ENCODE data around the gene AKAP6. TPM values are rescaled to one million over a fixed set of nuclear protein-coding genes. Genes with fewer than 3 reads are reported as not detected.
"Not testable (repeated sequence)": the region's sequence is repeated elsewhere in the genome, so short reads cannot be mapped to it uniquely, and the experiment has no call there.

Gene AKAP6
- total and polyA plus RNA-seq, 4 donors: 0.42 to 3.2 (median 1.7) TPM

DNA sequence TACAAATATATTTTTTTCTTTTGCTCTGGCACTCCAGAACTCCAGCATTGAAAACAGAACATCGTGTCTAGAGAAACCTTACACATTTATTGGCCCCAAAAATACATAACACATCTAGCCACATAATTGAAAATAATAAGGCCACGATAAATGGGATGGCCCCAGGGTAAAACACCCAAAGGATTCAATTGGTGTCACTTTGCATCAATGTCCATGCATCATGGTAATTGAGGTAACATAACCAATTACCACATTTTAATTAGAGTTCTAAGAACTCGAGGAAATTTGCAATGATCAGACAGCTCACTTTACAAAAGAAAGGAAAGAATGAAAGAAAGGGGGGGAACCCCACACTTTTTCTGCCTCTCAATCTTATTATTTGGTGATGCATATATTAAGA is 457.8 kb downstream of the AKAP6 start:
- no peaks in the 10 kb centered on the region for H3K27me3 ChIP-seq (ENCODE audit: control insufficient read depth in 4 of 4, insufficient read depth in 4 of 4, low read length in 3 of 4)
- H3K4me1 ChIP-seq (ENCODE audit: control insufficient read depth in 4 of 4, insufficient read depth in 4 of 4, low read length in 3 of 4): no peaks in the 10 kb centered on the region
- no peak for DNase-seq (ENCODE audit: low spot score)
- H3K27ac ChIP-seq (ENCODE audit: low read depth in 1 of 2, low read length in 2 of 2): no peak overlapping the region
- TF ChIP-seq FOXA2 (IDR thresholded peaks at IDR 0.05) (no peak), SP1 (IDR thresholded peaks at IDR 0.05) (no peak), TAF1 (conservative IDR thresholded peaks at IDR 0.05) (no peak), RXRA (IDR thresholded peaks at IDR 0.05) (no peak), NR2F2 (IDR thresholded peaks at IDR 0.05) (no peak), RAD21 (IDR thresholded peaks at IDR 0.05) (no peak), YY1 (IDR thresholded peaks at IDR 0.05) (no peak), GABPA (IDR thresholded peaks at IDR 0.05 in 1 of 2, conservative IDR thresholded peaks at IDR 0.05 in 1 of 2) (no peak), EGR1 (IDR thresholded peaks at IDR 0.05; ENCODE audit: low read depth in 2 of 2) (no peak), HNF4A (conservative IDR thresholded peaks at IDR 0.05) (no peak)
- TF ChIP-seq, protein P1, sequence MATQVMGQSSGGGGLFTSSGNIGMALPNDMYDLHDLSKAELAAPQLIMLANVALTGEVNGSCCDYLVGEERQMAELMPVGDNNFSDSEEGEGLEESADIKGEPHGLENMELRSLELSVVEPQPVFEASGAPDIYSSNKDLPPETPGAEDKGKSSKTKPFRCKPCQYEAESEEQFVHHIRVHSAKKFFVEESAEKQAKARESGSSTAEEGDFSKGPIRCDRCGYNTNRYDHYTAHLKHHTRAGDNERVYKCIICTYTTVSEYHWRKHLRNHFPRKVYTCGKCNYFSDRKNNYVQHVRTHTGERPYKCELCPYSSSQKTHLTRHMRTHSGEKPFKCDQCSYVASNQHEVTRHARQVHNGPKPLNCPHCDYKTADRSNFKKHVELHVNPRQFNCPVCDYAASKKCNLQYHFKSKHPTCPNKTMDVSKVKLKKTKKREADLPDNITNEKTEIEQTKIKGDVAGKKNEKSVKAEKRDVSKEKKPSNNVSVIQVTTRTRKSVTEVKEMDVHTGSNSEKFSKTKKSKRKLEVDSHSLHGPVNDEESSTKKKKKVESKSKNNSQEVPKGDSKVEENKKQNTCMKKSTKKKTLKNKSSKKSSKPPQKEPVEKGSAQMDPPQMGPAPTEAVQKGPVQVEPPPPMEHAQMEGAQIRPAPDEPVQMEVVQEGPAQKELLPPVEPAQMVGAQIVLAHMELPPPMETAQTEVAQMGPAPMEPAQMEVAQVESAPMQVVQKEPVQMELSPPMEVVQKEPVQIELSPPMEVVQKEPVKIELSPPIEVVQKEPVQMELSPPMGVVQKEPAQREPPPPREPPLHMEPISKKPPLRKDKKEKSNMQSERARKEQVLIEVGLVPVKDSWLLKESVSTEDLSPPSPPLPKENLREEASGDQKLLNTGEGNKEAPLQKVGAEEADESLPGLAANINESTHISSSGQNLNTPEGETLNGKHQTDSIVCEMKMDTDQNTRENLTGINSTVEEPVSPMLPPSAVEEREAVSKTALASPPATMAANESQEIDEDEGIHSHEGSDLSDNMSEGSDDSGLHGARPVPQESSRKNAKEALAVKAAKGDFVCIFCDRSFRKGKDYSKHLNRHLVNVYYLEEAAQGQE (IDR thresholded peaks at IDR 0.05): no peak
- TF ChIP-seq, protein P2, sequence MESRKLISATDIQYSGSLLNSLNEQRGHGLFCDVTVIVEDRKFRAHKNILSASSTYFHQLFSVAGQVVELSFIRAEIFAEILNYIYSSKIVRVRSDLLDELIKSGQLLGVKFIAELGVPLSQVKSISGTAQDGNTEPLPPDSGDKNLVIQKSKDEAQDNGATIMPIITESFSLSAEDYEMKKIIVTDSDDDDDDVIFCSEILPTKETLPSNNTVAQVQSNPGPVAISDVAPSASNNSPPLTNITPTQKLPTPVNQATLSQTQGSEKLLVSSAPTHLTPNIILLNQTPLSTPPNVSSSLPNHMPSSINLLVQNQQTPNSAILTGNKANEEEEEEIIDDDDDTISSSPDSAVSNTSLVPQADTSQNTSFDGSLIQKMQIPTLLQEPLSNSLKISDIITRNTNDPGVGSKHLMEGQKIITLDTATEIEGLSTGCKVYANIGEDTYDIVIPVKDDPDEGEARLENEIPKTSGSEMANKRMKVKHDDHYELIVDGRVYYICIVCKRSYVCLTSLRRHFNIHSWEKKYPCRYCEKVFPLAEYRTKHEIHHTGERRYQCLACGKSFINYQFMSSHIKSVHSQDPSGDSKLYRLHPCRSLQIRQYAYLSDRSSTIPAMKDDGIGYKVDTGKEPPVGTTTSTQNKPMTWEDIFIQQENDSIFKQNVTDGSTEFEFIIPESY (IDR thresholded peaks at IDR 0.05): no peak
- TF ChIP-seq, protein P3, sequence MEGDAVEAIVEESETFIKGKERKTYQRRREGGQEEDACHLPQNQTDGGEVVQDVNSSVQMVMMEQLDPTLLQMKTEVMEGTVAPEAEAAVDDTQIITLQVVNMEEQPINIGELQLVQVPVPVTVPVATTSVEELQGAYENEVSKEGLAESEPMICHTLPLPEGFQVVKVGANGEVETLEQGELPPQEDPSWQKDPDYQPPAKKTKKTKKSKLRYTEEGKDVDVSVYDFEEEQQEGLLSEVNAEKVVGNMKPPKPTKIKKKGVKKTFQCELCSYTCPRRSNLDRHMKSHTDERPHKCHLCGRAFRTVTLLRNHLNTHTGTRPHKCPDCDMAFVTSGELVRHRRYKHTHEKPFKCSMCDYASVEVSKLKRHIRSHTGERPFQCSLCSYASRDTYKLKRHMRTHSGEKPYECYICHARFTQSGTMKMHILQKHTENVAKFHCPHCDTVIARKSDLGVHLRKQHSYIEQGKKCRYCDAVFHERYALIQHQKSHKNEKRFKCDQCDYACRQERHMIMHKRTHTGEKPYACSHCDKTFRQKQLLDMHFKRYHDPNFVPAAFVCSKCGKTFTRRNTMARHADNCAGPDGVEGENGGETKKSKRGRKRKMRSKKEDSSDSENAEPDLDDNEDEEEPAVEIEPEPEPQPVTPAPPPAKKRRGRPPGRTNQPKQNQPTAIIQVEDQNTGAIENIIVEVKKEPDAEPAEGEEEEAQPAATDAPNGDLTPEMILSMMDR (IDR thresholded peaks at IDR 0.05; ENCODE audit: low read depth, low read length, missing input control): no peak
- TF ChIP-seq, protein P4, sequence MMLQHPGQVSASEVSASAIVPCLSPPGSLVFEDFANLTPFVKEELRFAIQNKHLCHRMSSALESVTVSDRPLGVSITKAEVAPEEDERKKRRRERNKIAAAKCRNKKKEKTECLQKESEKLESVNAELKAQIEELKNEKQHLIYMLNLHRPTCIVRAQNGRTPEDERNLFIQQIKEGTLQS (IDR thresholded peaks at IDR 0.05): no peak
- no peaks in the 10 kb centered on the region for H3K9me3 ChIP-seq (ENCODE audit: control insufficient read depth in 4 of 4, low read length in 3 of 4)
- no peak overlapping the region for H3K9ac ChIP-seq (ENCODE audit: low read depth in 1 of 2, low read length in 2 of 2)
- H3K4me3 ChIP-seq (ENCODE audit: low read depth in 1 of 3, low read length in 3 of 3): no peak overlapping the region
- WGBS: 83% methylated on average over 3 of the region's 3 CpGs
- H3K36me3 ChIP-seq (ENCODE audit: control insufficient read depth in 4 of 4, insufficient read depth in 3 of 4, low read depth in 1 of 4, low read length in 3 of 4): no peaks in the 10 kb centered on the region

DNA sequence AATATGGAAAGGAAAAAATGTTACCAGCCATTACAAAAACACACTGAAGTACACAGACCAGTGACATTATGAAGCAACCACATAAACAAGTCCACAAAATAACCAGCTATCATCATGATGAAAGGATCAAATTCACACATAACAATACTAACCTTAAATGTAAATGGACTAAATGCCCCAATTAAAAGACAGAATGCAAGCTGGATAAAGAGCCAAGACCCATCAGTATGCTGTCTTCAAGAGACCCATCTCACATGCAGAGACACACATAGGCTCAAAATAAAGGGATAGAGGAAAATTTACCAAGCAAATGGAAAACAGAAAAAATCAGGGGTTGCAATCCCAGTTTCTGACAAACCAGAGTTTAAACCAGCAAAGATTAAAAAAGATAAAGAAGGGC is 463.9 kb downstream of the AKAP6 start:
- H3K9me3 ChIP-seq (ENCODE audit: control insufficient read depth in 4 of 4, low read length in 3 of 4); H3K27me3 ChIP-seq (ENCODE audit: control insufficient read depth in 4 of 4, insufficient read depth in 4 of 4, low read length in 3 of 4); H3K27ac ChIP-seq (ENCODE audit: low read depth in 1 of 2, low read length in 2 of 2); H3K4me3 ChIP-seq (ENCODE audit: low read depth in 1 of 3, low read length in 3 of 3); H3K9ac ChIP-seq (ENCODE audit: low read depth in 1 of 2, low read length in 2 of 2); H3K36me3 ChIP-seq (ENCODE audit: control insufficient read depth in 4 of 4, insufficient read depth in 3 of 4, low read depth in 1 of 4, low read length in 3 of 4); H3K4me1 ChIP-seq (ENCODE audit: control insufficient read depth in 4 of 4, insufficient read depth in 4 of 4, low read length in 3 of 4); DNase-seq (ENCODE audit: low spot score): not testable (repeated sequence)
